ENCODE results near the gene SSBP3.

Gene SSBP3

GRCh38 chr1:54176621-54177327, 229.4 kb downstream of the SSBP3 start:
- H3K27ac ChIP-seq (ENCODE audit: low read length): no peak overlapping the region
- H3K4me2 ChIP-seq (ENCODE audit: insufficient read depth, low read length): no peak overlapping the region
- no peak overlapping the region for H2AFZ ChIP-seq (ENCODE audit: low read depth, low read length)
- H3K9ac ChIP-seq (ENCODE audit: low read depth, low read length): no peak overlapping the region
- no peaks in the 10 kb centered on the region for H3K79me2 ChIP-seq (ENCODE audit: insufficient read depth, low read length)
- peaks cover 12% of the 10 kb centered on the region; the same call in 1 of the 2 replicates for H3K36me3 ChIP-seq (ENCODE audit: insufficient read depth, low read length)
- no peaks in the 10 kb centered on the region for H3K9me3 ChIP-seq (ENCODE audit: insufficient read depth, low read length, severe bottlenecking)
- no peaks in the 10 kb centered on the region for H4K20me1 ChIP-seq (ENCODE audit: insufficient read depth, low read length)
- H3K27me3 ChIP-seq (ENCODE audit: insufficient read depth, low read length, poor library complexity): no peaks in the 10 kb centered on the region
- DNase-seq (no peak), ATAC-seq (ENCODE audit: insufficient read depth, low read depth) (no peak)
- H3K4me3 ChIP-seq (ENCODE audit: low read depth in 1 of 2, low read length in 2 of 2): no peak overlapping the region
- TF ChIP-seq EZH2 (IDR thresholded peaks at IDR 0.05; ENCODE audit: borderline replicate concordance, low read depth, low read length, severe bottlenecking) (no peak), CTCF (IDR thresholded peaks at IDR 0.05; ENCODE audit: borderline replicate concordance, extremely low read depth, low read length, poor library complexity, severe bottlenecking) (no peak)
- H3K4me1 ChIP-seq (ENCODE audit: insufficient read depth, low read length): no peaks in the 10 kb centered on the region

Data from DND-41 (cell line).